Lung (tissue), 12 donors: Measurements from ENCODE around the gene ACVR2B. TPM values are rescaled to one million over a fixed set of nuclear protein-coding genes. Genes with fewer than 3 reads are reported as not detected.

Experiments
- ATAC-seq: fragments of 200-7000 bp; cut with Tn5 transposase; one replicate; pipeline ENCODE4 v1.9.1; 2020; ENCODE audit warnings: moderate number of reproducible peaks; ENCODE audit not compliant: insufficient read depth, low FRiP score
- DNase-seq, 3 donors: peaks; one replicate each; pipeline ENCODE4 v3.0.0-alpha.2; 2013 to 2017
- H3K27ac ChIP-seq, 2 donors: one replicate each; pipeline ENCODE4 v1.5.1; 2013; ENCODE audit warnings: mild to moderate bottlenecking in 2 of 2, moderate library complexity in 2 of 2, control low read depth in 1 of 2, inconsistent platforms in 1 of 2, low read depth in 1 of 2, low read length in 1 of 2
- H3K27me3 ChIP-seq, 3 donors: one replicate each; pipeline ENCODE4 v1.5.1; 2013; ENCODE audit warnings: low read length in 2 of 3; ENCODE audit not compliant: control insufficient read depth in 3 of 3, insufficient read depth in 3 of 3
- H3K36me3 ChIP-seq, 4 donors: one replicate each; pipeline ENCODE4 v1.5.1; 2013; ENCODE audit warnings: low read length in 4 of 4, mild to moderate bottlenecking in 1 of 4, moderate library complexity in 1 of 4; ENCODE audit not compliant: control insufficient read depth in 4 of 4, insufficient read depth in 4 of 4
- H3K4me1 ChIP-seq, 5 donors: one replicate each; pipeline ENCODE4 v1.5.1; 2013; ENCODE audit warnings: low read length in 5 of 5, mild to moderate bottlenecking in 2 of 5, moderate library complexity in 1 of 5; ENCODE audit not compliant: control insufficient read depth in 5 of 5, insufficient read depth in 5 of 5
- H3K4me3 ChIP-seq: one replicate; pipeline ENCODE4 v1.5.1; 2013; ENCODE audit warnings: mild to moderate bottlenecking, control low read depth, moderate library complexity
- H3K9ac ChIP-seq, 2 donors: one replicate each; pipeline ENCODE4 v1.5.1; 2013; ENCODE audit warnings: low read length in 2 of 2, control low read depth in 1 of 2; ENCODE audit not compliant: insufficient read depth in 1 of 2
- H3K9me3 ChIP-seq, 4 donors: one replicate each; pipeline ENCODE4 v1.5.1; 2013; ENCODE audit warnings: low read length in 3 of 4, mild to moderate bottlenecking in 1 of 4, moderate library complexity in 1 of 4; ENCODE audit not compliant: control insufficient read depth in 4 of 4, insufficient read depth in 3 of 4
- CTCF ChIP-seq: IDR thresholded peaks from 2 replicates; pipeline ENCODE4 v1.5.1; 2012; ENCODE audit warnings: mild to moderate bottlenecking; ENCODE audit errors: control extremely low read depth, extremely low read depth
- WGBS, 2 donors: extraction: QIAGEN DNeasy Blood & Tissue Kit; methylation state at CpG; one replicate each; pipeline ENCODE4 v1.1.7; 2013; 5-methylcytosine and 5-hydroxymethylcytosine counted together
- polyA plus RNA-seq, 2 donors: library from polyadenylated mRNA; stranded (reverse); fragments of 200-250 nt; gene quantifications; one replicate each; pipeline ENCODE4 v1.2.1, GENCODE V29; 2013
- total RNA-seq, 2 donors: library from RNA; depleted of rRNA in 1 of 2; stranded (reverse); fragments of >200 nt in 1 of 2; gene quantifications; one replicate each; pipeline ENCODE4 v1.2.1, GENCODE V29; 2014 to 2021
- donor health status: control.
- donor health status: control.
- donor health status: Bipolar disorder and iron deficiency.
- donor health status: healthy.
- donor health status: DM: yes; HTN: yes; CAD: no.

Gene ACVR2B
- total and polyA plus RNA-seq, 4 donors: 0.80 to 16.0 (median 3.5) TPM

DNA sequence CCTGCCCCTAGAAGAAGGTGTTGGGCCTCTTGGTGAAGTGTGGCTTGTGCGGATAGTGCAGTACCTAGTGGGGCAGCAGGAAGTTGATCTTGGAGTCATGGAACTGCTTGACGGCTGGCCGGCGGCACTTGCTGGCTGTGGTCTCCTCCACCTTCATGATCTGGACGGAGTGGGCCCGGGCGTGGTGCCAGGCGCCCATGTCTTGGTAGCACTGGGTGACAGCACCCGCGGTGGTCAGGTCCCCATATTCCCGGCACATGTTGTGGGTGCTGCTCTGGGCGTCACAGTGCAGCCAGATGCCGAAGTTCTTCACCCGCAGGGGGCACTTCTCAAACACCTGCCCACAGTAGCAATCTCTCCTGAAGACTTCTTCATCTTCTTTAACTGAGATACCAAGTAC is 73.1 kb downstream of the ACVR2B start:
- WGBS, 2 donors: 98% methylated on average over 14 of the region's 14 CpGs
- no peak for DNase-seq
- no peak overlapping the region for H3K4me3 ChIP-seq
- no peak overlapping the region for H3K27ac ChIP-seq
- H3K36me3 ChIP-seq: peaks cover 7 to 26% (median 24%) of the 10 kb centered on the region in 4 donors
- H3K9me3 ChIP-seq: no peaks in the 10 kb centered on the region
- H3K9ac ChIP-seq: no peak overlapping the region
- no peaks in the 10 kb centered on the region for H3K27me3 ChIP-seq
- no peak for TF ChIP-seq CTCF
- no peak for ATAC-seq
- no peaks in the 10 kb centered on the region for H3K4me1 ChIP-seq

DNA sequence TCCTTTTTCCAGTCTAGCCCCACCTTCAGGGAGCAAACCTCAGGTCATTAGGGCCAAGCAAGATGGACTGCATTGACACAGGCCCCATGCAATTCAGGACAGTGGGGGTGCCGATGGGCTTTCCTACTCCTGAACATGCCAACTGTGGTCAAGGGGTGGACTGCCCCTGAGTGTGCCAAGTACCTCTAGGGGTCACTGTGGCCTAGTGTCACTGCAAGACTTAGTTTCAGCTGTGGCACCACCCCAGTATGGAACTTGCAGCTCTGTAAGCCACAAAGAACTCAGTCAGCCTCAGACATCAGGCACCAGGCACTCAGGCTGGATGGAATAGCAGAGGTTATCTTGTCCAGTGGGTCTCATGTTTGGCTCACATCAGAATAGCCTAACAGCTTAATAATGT is 74.8 kb downstream of the ACVR2B start:
- Histone ChIP-seq H3K4me1 (peaks cover 0 to 6% (median 1%) of the 10 kb centered on the region in 5 donors), H3K36me3 (peaks cover 7 to 23% (median 20%) of the 10 kb centered on the region in 4 donors), H3K27ac (no peak overlapping the region), H3K27me3 (no peaks in the 10 kb centered on the region), H3K4me3 (no peak overlapping the region), H3K9ac (no peak overlapping the region), H3K9me3 (no peaks in the 10 kb centered on the region)
- WGBS, 2 donors: 96 to 100% methylated on average over 1 of the region's 1 CpG
- no peak for DNase-seq
- no peak for TF ChIP-seq CTCF
- ATAC-seq: no peak

- no peaks in the 10 kb centered on the region for H3K27me3 ChIP-seq
- peak overlapping the region in 1 of 2 donors; percentile 84 for H3K27ac ChIP-seq
- peaks cover 0 to 7% (median 3%) of the 10 kb centered on the region in 4 donors for H3K36me3 ChIP-seq
- DNase-seq (no peak), ATAC-seq (no peak)
- H3K9me3 ChIP-seq: no peaks in the 10 kb centered on the region
- no peak overlapping the region for H3K9ac ChIP-seq
- peaks cover 0 to 14% (median 5%) of the 10 kb centered on the region in 5 donors for H3K4me1 ChIP-seq
- no peak for TF ChIP-seq CTCF
- H3K4me3 ChIP-seq: no peak overlapping the region
- 64 to 65% methylated on average over 3 of the region's 3 CpGs for WGBS, 2 donors
These were observed 78.8 kb downstream of the ACVR2B start for GRCh38 chr3:38532529-38532928.
